ENCODE results near the gene SLC25A33. TPM values are rescaled to one million over a fixed set of nuclear protein-coding genes. Genes with fewer than 3 reads are reported as not detected.

SLC25A33 gene
- total and polyA plus RNA-seq, 2 experiments from 2014 or later: 13.3 to 18.8 TPM

DNA sequence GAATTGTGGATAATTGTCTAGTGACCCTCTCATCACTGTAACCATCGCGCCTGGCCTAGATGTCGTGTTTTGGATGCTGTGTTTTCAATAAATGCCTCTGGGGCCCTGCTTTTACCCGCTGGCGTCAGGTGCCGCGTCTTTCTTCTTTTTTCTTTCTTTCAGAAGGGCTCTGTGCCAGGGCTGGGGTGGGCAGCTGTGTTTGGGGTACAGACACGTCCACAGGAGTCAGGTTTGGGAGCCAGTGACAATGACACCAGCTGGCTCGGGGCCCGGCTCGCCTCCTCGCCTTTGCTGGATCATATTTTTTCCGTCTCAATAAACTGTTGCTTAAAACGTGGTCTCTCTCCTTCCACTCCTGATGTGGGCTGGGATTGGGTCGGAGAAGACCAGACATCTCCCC, 65.6 kb downstream of the SLC25A33 start:
- H3K4me3 Mint-ChIP-seq: no peak overlapping the region

More for the DNA sequence above, 65.6 kb downstream of the SLC25A33 start:
- Histone ChIP-seq H3K4me2 (no peak overlapping the region), H3K9me2 (ENCODE audit: insufficient read depth) (no peaks in the 10 kb centered on the region), H2AFZ (no peak overlapping the region), H3K27me3 (ENCODE audit: insufficient read depth) (no peaks in the 10 kb centered on the region), H3K4me3 (no peak overlapping the region), H3F3A (replicated peaks; ENCODE audit: low read depth) (no peaks in the 10 kb centered on the region), H3K27ac (ENCODE audit: low read depth) (no peak overlapping the region), H4K20me1 (replicated peaks; ENCODE audit: insufficient read depth) (peaks cover 4% of the 10 kb centered on the region; the same call in 1 of the 2 replicates), H3K79me2 (replicated peaks; ENCODE audit: insufficient read depth) (no peaks in the 10 kb centered on the region), H3K36me3 (ENCODE audit: insufficient read depth) (peaks cover 9% of the 10 kb centered on the region; the same call in 1 of the 2 replicates), H3K4me1 (ENCODE audit: insufficient read depth) (no peaks in the 10 kb centered on the region)
- no peak for ATAC-seq
- Mint-ChIP-seq H3K27ac (no peak overlapping the region), H3K27me3 (ENCODE audit: insufficient read depth, low read depth, poor library complexity) (peaks cover 7% of the 10 kb centered on the region), H3K4me1 (0 out of 3 replicates have a peak, but pooled peaks cover 2% of the 10 kb centered on the region), H3K9me3 (no peaks in the 10 kb centered on the region; the same call in 2 of the 3 replicates), H3K36me3 (ENCODE audit: low read depth) (peaks cover 20% of the 10 kb centered on the region)
- TF ChIP-seq, protein P1, sequence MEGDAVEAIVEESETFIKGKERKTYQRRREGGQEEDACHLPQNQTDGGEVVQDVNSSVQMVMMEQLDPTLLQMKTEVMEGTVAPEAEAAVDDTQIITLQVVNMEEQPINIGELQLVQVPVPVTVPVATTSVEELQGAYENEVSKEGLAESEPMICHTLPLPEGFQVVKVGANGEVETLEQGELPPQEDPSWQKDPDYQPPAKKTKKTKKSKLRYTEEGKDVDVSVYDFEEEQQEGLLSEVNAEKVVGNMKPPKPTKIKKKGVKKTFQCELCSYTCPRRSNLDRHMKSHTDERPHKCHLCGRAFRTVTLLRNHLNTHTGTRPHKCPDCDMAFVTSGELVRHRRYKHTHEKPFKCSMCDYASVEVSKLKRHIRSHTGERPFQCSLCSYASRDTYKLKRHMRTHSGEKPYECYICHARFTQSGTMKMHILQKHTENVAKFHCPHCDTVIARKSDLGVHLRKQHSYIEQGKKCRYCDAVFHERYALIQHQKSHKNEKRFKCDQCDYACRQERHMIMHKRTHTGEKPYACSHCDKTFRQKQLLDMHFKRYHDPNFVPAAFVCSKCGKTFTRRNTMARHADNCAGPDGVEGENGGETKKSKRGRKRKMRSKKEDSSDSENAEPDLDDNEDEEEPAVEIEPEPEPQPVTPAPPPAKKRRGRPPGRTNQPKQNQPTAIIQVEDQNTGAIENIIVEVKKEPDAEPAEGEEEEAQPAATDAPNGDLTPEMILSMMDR (conservative IDR thresholded peaks at IDR 0.05; ENCODE audit: low read depth in 2 of 2): no peak
- TF ChIP-seq POLR2AphosphoS5 (IDR thresholded peaks at IDR 0.05; ENCODE audit: low read depth) (no peak), STAT1 (IDR thresholded peaks at IDR 0.05; ENCODE audit: unreplicated experiment) (no peak), EZH2 (IDR thresholded peaks at IDR 0.05; ENCODE audit: low read depth, unreplicated experiment) (no peak), ZNF114 (CRISPR knock-in tag; IDR thresholded peaks at IDR 0.05) (no peak), EZH2phosphoT487 (IDR thresholded peaks at IDR 0.05; ENCODE audit: unreplicated experiment) (no peak), JUNB (IDR thresholded peaks at IDR 0.05; ENCODE audit: unreplicated experiment) (no peak), ZNF331 (CRISPR knock-in tag; IDR thresholded peaks at IDR 0.05; ENCODE audit: low read depth) (no peak), CREB1 (CRISPR knock-in tag; IDR thresholded peaks at IDR 0.05; ENCODE audit: low read depth) (no peak)
- TF ChIP-seq, protein P2, sequence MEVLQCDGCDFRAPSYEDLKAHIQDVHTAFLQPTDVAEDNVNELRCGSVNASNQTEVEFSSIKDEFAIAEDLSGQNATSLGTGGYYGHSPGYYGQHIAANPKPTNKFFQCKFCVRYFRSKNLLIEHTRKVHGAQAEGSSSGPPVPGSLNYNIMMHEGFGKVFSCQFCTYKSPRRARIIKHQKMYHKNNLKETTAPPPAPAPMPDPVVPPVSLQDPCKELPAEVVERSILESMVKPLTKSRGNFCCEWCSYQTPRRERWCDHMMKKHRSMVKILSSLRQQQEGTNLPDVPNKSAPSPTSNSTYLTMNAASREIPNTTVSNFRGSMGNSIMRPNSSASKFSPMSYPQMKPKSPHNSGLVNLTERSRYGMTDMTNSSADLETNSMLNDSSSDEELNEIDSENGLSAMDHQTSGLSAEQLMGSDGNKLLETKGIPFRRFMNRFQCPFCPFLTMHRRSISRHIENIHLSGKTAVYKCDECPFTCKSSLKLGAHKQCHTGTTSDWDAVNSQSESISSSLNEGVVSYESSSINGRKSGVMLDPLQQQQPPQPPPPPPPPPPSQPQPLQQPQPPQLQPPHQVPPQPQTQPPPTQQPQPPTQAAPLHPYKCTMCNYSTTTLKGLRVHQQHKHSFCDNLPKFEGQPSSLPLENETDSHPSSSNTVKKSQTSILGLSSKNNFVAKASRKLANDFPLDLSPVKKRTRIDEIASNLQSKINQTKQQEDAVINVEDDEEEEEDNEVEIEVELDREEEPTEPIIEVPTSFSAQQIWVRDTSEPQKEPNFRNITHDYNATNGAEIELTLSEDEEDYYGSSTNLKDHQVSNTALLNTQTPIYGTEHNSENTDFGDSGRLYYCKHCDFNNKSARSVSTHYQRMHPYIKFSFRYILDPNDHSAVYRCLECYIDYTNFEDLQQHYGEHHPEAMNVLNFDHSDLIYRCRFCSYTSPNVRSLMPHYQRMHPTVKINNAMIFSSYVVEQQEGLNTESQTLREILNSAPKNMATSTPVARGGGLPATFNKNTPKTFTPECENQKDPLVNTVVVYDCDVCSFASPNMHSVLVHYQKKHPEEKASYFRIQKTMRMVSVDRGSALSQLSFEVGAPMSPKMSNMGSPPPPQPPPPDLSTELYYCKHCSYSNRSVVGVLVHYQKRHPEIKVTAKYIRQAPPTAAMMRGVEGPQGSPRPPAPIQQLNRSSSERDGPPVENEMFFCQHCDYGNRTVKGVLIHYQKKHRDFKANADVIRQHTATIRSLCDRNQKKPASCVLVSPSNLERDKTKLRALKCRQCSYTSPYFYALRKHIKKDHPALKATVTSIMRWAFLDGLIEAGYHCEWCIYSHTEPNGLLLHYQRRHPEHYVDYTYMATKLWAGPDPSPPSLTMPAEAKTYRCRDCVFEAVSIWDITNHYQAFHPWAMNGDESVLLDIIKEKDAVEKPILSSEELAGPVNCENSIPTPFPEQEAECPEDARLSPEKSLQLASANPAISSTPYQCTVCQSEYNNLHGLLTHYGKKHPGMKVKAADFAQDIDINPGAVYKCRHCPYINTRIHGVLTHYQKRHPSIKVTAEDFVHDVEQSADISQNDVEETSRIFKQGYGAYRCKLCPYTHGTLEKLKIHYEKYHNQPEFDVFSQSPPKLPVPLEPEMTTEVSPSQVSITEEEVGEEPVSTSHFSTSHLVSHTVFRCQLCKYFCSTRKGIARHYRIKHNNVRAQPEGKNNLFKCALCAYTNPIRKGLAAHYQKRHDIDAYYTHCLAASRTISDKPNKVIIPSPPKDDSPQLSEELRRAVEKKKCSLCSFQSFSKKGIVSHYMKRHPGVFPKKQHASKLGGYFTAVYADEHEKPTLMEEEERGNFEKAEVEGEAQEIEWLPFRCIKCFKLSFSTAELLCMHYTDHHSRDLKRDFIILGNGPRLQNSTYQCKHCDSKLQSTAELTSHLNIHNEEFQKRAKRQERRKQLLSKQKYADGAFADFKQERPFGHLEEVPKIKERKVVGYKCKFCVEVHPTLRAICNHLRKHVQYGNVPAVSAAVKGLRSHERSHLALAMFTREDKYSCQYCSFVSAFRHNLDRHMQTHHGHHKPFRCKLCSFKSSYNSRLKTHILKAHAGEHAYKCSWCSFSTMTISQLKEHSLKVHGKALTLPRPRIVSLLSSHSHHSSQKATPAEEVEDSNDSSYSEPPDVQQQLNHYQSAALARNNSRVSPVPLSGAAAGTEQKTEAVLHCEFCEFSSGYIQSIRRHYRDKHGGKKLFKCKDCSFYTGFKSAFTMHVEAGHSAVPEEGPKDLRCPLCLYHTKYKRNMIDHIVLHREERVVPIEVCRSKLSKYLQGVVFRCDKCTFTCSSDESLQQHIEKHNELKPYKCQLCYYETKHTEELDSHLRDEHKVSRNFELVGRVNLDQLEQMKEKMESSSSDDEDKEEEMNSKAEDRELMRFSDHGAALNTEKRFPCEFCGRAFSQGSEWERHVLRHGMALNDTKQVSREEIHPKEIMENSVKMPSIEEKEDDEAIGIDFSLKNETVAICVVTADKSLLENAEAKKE (CRISPR knock-in tag; IDR thresholded peaks at IDR 0.05): no peak
- TF ChIP-seq, protein P3, sequence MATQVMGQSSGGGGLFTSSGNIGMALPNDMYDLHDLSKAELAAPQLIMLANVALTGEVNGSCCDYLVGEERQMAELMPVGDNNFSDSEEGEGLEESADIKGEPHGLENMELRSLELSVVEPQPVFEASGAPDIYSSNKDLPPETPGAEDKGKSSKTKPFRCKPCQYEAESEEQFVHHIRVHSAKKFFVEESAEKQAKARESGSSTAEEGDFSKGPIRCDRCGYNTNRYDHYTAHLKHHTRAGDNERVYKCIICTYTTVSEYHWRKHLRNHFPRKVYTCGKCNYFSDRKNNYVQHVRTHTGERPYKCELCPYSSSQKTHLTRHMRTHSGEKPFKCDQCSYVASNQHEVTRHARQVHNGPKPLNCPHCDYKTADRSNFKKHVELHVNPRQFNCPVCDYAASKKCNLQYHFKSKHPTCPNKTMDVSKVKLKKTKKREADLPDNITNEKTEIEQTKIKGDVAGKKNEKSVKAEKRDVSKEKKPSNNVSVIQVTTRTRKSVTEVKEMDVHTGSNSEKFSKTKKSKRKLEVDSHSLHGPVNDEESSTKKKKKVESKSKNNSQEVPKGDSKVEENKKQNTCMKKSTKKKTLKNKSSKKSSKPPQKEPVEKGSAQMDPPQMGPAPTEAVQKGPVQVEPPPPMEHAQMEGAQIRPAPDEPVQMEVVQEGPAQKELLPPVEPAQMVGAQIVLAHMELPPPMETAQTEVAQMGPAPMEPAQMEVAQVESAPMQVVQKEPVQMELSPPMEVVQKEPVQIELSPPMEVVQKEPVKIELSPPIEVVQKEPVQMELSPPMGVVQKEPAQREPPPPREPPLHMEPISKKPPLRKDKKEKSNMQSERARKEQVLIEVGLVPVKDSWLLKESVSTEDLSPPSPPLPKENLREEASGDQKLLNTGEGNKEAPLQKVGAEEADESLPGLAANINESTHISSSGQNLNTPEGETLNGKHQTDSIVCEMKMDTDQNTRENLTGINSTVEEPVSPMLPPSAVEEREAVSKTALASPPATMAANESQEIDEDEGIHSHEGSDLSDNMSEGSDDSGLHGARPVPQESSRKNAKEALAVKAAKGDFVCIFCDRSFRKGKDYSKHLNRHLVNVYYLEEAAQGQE (IDR thresholded peaks at IDR 0.05; ENCODE audit: unreplicated experiment): no peak
- DNase-seq (ENCODE audit: low spot score): no peak
